ENCODE data around the gene SYT7. TPM values are rescaled to one million over a fixed set of nuclear protein-coding genes. Genes with fewer than 3 reads are reported as not detected.

SYT7 gene
- polyA plus RNA-seq, 4 donors = 4.7 to 7.5 (median 5.2) TPM

DNA sequence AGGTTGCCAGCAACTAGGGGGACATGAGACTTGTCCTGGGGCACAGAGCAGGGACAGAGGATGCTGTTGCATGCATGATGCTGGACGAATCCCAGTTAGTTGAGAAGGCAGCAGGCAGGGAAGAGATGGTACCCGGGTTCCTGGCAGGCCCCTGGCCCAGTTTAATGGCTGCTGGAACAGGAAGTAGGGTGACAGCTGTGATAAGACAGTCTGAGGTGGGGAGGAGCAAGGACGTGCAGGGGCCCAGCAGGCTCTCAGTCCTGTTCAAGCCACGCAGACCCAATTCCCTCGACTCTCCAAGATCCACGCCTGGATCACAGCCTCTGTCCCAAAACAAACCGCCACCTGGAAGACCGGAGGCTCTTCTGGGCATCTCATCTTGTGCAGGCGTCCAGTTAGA, 40.3 kb downstream of the SYT7 start:
- no peak for DNase-seq (ENCODE audit: low read depth in 4 of 4, low spot score in 3 of 4)

DNA sequence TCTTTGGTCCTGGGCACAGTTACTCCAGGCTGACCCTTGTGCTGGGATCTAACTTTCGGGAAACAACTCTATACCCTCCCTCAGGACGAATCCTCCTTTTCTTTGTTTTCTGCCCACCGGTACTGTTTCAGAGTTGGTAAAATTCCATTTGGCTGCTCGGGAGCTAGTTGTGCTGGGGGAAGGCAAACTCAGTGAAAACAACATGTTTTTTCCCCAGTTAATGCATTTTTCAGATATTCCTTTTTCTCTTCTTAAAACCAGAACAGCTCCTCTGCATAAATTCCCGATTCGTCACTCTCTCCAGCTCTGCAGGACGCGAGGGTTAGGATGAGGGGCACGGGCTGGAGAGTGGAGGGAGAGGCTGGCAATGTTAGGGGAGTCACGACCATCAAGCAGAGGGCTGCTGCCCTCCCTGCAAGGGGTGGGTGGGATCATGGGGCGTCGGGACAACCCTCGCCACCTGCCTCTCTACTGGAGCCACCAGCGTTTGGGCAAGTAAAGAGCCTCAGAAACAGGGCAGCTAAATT, 41.0 kb downstream of the SYT7 start:
- DNase-seq (ENCODE audit: low read depth in 4 of 4, low spot score in 3 of 4) = no peak

DNA sequence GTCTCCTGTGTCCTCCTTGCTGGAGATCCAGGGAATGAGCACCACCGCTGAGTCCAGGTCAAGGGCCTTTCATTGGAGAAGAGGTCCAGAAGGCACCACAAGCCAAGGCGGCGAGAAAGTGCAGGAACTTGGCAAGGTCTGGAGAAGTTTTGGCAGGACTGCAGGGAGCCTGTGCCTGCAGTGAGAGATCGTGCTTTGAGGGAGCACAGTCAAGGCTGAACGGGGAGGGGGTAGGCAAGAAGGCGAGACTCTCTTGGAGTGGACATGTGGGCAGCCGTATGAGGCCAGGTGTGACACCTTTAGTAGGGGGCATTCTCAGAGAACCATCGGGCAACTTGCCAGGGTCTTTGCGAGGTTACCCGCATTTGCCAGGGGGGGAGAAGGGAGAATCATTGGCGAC, 41.9 kb downstream of the SYT7 start:
- no peak for DNase-seq (ENCODE audit: low read depth in 4 of 4, low spot score in 3 of 4)

DNA sequence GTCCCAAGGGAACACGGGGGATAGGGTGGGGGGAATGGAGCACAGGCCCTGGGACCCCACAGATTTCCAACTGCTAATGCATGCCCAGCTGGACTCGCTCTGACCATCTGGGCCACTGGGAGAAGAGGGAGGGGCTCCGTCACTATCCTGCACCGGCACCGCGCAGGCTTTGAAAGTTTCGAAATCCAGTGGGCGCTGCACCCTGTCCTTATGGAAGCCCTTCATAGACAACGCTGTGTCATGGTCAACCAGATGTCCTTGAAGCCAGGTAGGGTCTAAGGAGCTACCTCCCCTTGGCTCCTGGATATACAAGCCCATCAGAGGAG, 42.3 kb downstream of the SYT7 start:
- DNase-seq (ENCODE audit: low read depth in 4 of 4, low spot score in 3 of 4) = no peak

DNA sequence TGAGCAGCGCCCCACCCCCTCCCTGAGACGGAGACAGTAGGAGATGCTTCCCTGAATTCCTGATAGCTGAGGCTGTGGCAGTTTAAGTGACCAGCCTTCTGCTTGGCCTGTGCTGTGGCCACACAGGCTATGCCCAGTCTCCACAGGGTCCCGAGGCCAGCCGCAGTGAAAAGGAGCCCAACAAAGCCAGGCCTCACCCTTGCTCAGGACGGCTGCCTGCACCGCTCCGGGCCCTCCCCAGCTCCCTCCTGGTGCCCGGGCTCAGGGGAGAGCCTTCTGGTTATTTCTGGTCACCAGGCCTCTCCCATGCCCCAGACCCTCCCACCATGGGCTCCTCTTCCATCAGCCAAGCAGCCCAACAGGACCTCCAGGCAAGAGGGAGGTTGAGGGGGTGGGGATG, 43.5 kb downstream of the SYT7 start:
- DNase-seq (ENCODE audit: low read depth in 4 of 4, low spot score in 3 of 4) = no peak

DNA sequence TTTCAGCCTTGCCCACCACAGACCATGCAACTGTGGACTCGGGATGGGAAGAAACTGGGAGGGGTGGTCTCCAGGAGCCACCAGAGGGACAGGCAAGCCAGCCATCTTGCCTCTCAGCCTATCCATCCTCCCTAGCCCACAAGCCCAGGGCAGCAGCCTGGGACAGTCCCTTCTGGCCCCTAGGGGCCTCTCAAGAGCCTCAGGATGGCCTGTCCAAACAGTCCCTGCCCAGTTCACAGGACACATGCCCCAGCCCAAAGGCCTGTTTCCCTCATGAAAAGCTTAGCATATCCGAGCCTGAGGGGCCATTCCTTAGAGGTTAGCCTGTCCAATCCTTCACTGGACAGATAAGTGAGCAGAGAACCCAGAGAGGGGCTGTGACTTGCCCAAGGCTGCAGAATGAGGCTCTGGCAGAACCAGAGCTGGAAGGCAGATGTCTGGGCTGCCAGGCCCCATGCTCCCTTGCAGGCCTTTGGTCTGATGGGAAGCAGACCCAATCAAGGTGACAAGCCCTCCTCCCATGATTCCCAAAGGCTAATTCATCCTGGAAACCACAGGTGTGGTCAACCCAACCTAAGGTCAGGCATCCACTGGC, 44.1 kb downstream of the SYT7 start:
- no peak for DNase-seq (ENCODE audit: low read depth in 4 of 4, low spot score in 3 of 4)

DNA sequence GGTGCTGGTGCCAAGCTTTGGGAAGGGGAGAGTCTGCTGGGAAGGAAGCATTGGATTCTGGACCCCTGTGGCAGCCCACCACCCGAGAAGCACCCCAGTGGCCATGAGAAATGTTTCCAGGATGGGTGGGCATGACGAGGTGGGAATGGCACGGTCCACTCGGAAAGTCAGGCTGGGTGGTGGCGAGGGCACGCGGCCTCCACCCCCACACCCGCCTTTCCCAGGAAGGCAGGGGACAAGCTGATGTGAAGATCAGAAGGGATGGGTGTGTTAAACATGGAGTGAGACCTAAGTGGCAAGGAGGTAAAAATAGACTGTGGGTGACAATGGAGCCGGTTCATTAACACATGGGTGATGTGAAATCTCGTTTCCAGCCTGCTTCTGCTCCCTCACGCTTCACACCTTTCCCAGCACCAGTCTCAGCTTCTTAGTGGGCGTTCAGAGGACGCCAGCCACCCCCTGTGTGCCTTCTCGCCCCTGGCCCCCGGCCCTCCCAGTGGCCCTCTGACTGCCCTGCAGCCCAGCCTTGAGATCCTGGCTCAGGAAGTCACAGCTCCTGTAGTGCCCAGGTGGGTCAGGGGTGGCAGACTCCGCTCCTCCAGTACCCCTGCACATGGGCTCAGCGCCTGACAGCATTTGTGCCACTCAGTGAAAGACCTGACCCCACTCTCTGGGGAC, 44.7 kb downstream of the SYT7 start:
- DNase-seq (ENCODE audit: low read depth in 4 of 4, low spot score in 3 of 4) = no peak

DNA sequence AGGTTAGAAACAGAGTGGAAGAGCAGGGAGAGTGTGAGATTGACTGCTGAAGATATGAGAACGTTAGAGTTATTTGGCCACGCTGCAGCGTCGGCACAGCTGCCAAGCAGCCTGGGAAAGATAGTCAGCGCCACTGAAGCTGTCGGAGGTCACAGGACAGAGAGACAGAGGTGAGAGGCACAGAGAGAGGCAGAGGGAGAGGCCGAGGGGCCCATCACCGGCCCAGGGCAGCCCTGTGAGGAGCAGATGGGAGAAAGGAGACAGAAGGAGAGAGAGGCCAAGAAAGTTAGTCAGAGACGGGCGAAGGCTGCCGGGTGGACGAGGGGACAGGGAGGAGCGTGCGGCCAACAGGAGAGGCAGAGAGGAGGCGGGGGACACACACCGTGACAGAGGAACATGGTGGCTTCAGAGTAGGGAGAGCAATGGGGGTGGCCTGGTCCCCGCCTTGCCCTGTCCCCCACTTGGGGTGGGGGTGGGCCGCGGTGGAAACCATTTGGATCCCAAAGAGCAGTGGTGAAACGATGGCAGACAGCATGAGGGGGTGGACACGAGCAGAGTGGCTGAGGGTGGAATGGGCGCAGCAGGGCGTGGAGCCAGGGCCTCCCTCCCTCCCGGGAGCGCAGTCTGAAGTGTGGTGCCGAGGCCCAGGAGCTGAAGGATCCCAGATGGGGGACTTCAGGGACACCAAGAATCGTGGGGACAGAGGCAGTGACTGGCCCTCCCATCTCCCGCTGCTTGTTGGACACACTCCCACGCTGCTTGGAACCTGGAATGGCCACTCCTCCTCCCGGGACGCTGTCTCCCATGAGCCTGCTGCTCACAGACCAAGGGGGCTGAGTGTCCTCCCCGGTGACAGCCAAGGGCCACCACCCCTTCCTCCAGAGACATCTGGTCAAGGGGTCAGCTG, 45.7 kb downstream of the SYT7 start:
- no peak for DNase-seq (ENCODE audit: low read depth in 4 of 4, low spot score in 3 of 4)

DNA sequence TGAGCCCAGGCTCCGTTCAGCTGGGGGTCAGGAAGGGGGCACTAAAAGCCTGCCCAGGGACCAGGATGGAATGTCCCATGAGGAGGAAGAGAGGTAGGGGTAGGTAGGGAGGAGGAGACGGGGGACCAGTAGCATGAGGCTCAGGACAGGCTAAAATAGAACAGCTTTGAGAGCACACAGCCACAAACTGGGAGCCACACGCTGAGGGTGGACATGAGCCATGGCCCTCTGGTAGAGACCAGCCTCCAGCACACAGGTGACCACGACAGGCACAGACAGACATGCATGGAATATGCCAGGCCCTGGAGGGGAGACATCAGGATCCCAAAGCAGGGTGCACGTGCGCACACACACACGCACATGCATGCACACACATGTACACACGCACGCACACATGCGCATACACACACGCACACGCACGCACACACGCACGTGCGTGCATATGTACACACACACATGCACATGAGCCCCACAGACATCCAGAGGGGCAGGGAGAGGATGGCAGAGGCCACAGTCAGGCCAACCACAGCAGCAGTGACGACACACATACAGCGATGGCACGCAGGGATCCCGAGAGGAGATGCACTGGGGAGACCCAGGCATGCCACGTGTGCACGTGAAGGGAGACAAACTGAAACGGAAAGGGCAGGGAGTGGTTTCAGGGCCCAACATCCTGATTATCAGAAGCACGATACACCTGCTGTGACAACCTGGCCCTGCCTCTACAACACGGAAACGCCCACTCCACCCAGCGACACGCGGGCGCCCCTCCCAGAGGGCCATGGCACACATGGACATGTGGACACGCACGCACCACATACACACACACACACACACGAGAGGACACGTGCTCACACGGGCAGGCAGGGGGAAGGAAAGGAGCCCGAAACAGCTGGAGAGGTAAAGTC, 46.6 kb downstream of the SYT7 start:
- DNase-seq (ENCODE audit: low read depth in 4 of 4, low spot score in 3 of 4) = no peak

DNA sequence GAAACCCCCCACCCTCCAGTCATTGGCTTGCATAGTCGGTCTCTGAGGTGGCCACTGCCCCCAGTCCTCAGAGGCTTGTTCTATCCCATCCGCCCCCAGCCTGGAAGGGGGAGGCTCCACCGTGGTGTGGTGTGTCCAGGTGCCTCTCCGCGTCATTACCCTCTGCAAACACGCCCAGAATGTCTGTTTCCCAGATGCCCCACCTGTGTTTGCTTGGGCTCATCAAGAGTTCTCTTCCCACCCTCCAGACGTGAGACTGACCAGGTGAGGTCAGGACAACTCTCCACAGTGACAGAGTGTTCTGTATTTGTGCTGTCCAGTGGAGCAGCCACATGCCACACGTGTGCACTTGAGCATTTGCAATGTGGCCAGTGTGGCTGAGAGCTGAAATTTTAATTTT, 47.5 kb downstream of the SYT7 start:
- no peak for DNase-seq (ENCODE audit: low read depth in 4 of 4, low spot score in 3 of 4)

DNA sequence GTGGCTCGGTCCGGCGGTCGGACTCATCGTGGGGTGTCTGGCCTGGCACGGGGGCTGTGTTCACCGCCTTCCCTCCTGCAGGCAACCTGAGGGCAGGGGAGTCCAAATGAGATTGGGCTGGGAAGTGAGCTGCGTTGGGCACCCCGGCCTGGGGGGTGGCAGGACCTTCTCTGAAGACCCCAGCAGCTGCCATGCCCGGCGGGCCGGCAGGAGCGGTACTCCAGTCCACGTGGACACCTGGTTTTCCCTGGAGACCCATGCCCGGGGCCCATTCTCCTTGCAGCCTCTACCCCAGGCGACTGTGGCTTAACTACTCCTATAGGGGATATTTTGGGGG, 47.9 kb downstream of the SYT7 start:
- no peak for DNase-seq (ENCODE audit: low read depth in 4 of 4, low spot score in 3 of 4)

DNA sequence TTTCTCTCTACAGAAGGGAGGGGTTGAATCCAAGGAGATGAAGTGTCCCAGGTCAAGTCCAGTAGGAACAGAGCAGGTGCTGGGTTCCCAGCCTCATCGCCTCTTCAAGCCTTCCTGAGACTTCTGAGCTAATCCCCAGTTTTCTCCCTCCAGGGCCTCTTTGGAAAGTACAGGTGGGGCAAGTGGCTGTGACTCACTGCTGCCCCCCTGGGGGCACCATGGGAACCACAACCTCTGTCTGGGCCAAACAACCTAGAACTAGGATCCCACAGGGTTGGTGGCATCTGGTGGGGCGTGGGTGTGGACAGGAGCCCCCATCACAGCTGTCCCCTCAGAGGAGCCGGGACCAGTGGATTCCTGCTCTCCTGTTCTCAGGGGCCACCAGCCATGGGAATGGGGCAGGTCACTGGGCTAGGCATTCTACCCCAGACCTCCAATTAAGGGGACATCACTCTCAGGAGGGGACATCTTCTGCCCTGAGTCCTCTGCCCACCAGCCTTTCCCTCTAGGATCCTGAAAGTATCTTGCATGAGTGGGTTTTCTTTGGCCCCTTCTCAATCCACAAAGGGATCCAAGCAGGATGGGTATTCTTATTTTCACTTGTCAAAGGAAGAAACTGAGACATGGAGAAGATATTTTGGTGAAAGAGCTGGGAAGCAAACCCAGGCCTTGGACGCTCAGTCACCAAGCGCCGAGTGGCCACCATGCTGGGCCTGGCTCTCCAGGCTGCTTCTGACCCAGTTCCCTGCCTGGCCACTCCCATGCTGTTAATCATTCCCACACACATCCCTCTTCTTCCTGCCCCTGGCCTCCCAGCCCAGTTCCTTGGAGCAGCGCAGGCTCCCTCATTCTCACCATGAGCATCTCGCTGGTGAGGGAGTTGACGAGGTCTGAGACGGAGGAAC, 48.5 kb downstream of the SYT7 start:
- DNase-seq (ENCODE audit: low read depth in 4 of 4, low spot score in 3 of 4) = no peak

DNA sequence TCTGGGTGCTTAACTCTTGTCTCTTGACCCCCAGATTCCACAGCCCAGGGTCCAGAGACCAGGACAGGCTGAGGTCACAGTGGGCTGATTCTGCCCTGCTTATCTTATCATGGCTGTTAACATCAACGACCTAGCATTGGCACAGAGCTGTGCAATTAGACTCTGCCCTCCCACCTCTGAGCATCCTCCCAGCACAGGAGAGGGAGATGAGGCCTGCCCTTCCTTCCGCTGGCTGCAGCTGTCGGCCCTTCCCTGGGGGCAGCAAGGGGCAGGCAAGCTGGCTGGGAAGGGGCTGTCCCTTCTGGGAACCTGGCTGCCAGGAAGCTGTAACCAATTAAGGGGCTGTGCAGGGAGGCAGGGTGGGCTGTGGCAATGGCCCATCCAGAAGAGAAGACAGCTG, 49.8 kb downstream of the SYT7 start:
- DNase-seq (ENCODE audit: low read depth in 4 of 4, low spot score in 3 of 4) = no peak

DNA sequence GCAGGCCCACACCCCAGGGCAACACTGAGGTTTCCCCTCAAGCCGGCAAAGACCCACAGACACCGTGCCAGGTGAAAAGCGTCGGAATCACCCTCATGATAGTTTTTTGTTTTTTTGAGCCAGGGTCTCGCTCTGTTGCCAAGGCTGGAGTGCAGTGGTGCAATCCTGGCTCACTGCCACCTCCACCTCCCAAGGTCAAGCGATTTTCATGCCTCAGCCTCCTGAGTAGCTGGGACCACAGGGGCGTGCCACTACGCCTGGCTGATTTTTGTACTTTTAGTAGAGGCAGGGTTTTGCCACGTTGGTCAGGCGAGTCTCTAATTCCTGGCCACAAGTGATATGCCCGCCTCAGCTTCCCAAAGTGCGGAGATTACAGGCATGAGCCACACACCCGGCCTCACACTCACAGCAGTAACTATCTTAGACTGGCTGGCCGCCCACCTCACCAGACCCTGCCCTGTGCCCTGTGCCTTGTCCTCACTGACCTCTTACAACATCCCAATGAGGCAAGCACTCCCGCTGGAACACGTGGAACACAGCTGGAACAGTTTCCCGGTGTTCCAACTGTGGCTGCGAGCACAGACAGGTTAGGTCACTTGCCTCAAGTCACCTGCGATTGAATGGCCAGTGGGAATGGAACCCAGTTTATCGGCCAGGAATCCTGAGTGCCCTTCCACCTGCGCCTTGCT, 51.2 kb downstream of the SYT7 start:
- DNase-seq (ENCODE audit: low read depth in 4 of 4, low spot score in 3 of 4) = no peak

DNA sequence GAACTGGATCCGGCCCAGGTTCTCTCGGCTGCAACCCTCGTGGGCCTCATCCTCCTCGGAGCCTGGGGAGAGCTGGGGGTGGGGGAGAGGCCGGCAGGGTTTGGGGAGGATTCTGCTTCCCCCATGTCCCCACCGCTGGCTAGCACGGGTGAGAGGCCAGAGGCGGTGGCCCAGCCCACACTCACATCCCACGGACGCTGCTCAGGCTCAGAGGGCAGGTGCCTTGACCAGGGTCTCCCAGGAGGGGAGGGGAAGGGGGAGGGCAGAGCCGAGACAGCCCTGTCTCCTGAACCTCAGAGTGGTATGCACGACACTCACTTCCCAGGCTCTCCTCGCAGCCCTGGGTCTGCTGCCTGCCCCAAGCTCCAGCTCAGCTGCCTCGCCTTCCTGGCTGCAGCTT, 52.8 kb downstream of the SYT7 start:
- DNase-seq (ENCODE audit: low read depth in 4 of 4, low spot score in 3 of 4) = no peak

DNA sequence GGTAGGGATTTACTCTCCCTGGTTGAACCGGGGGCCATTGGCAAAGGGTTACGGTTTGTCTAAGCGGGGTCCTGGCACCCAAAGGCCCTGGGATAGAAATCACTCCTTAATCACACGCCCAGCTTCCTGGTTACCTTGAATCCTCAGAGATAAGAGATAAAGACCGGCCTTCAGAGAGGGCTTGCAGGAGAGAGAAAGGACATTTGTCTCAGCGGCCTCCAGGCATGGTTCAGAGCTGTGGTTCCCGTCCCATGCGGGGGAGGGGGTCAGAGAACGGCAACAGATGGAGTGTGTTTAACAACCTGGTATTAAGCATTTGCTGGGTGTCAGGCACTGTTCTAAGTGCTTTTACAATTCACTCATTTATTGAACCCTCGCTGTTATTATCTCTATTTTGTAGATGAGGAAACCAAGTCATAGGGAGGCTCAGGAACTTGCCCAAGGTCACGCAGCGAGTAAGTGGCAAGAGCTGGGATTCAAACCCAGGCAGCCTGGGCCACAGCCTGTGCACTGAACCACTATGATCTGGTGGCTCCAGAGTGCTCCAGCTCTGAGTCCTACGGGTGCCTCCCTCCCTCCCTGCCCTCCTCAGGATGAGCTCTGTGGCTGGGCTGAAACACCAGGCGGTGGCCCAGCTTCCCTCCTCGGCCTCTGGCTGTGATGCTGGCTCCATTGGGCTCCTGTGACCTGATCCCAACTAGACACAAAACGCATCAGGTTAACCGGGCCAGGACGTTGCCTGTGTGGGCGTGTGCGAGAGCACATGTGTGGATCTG, 53.7 kb downstream of the SYT7 start:
- no peak for DNase-seq (ENCODE audit: low read depth in 4 of 4, low spot score in 3 of 4)

DNA sequence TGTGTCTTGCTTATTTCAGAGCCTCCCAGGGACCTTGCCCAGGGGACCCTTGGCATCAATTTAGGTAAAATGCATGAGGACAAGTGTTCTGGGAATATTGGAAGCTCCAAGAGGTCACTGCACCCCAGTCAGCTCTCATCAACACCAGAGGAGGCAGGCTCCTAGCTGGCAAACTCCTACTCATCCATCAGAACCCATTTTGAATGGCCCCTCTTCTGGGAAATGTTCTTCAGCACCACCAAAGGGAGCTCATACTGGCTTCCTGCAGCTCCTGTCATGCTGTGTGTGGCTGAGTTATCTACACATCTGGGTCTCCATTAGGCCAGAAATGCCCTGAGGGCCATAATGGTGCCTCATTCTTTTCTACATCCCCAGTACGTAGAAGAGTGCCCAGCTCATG, 54.6 kb downstream of the SYT7 start:
- no peak for DNase-seq (ENCODE audit: low read depth in 4 of 4, low spot score in 3 of 4)

DNA sequence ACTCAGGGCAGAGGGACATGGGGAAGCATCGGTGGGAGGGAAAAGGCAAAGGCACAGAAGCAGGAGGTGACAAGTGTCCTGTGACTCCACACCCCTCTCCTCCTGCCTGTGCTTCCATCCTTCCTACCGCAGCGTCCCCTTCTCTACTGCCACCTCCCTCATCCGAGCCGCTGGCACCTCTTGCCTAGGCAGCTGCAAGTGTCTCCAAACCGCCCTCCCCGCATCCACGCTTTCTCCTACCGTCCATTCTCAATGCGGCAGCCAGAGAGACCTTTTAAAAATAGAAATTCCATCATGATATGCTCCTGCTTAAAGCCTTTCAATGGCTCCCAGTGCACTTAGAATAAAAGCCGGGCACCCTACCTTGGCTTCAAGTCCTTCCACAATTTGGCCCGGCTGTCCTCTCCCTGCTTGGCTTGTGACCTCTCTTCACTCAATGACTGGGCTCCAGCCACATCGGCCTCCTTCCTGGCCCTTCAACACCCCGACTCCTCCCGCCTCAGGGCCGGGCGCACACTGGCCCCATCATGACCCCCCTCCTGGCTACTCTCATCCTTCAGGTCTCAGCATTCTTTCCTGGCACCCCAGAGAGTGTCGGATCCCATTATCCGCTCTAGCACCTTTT, 55.8 kb downstream of the SYT7 start:
- no peak for DNase-seq (ENCODE audit: low read depth in 4 of 4, low spot score in 3 of 4)
